Activated naive CD8-positive, alpha-beta T cell treated with anti-CD3 and anti-CD28 coated beads, Interleukin-2, amount 10 ng/mL, durations not matched to agents 7 days and 5 days (primary cell): ENCODE measurements around the gene C5orf52. TPM values are rescaled to one million over a fixed set of nuclear protein-coding genes. Genes with fewer than 3 reads are reported as not detected.

ENCODE experiments used
- ATAC-seq: fragments of 150-1000 bp; cut with Tn5 transposase; one replicate; pipeline ENCODE4 v1.10.0; 2021; ENCODE audit warnings: low read depth, moderate library complexity
- POLR2A ChIA-PET: fragments of 350-600 bp; sonication (Branson Sonifier 250); formaldehyde crosslinking; loops from one replicate; lab custom pipeline; 2021; ENCODE audit warnings: antibody characterized with exemption; lab: Charles Lee
- DNase-seq: peaks from one replicate; pipeline ENCODE4 v3.0.0; 2021
- H3K27ac Mint-ChIP-seq: one replicate; pipeline ENCODE4 v1.8.0; 2022; ENCODE audit warnings: mild to moderate bottlenecking, mixed read lengths
- H3K27me3 Mint-ChIP-seq: one replicate; pipeline ENCODE4 v1.8.0; 2022; ENCODE audit warnings: mild to moderate bottlenecking, moderate library complexity, mixed read lengths
- H3K36me3 Mint-ChIP-seq: one replicate; pipeline ENCODE4 v1.8.0; 2021; ENCODE audit warnings: mild to moderate bottlenecking, mixed read lengths
- H3K4me1 Mint-ChIP-seq: one replicate; pipeline ENCODE4 v1.8.0; 2021; ENCODE audit warnings: mixed read lengths
- H3K4me3 Mint-ChIP-seq: one replicate; pipeline ENCODE4 v1.8.0; 2022; ENCODE audit warnings: mild to moderate bottlenecking, moderate library complexity, mixed read lengths
- H3K9me3 Mint-ChIP-seq: one replicate; pipeline ENCODE4 v1.8.0; 2021; ENCODE audit warnings: mixed read lengths
- total RNA-seq, 2 experiments: library from RNA; stranded (reverse); gene quantifications; one replicate each; pipeline ENCODE4 v1.2.3, GENCODE V29; 2021

The C5orf52 gene
- total RNA-seq = not detected

DNA sequence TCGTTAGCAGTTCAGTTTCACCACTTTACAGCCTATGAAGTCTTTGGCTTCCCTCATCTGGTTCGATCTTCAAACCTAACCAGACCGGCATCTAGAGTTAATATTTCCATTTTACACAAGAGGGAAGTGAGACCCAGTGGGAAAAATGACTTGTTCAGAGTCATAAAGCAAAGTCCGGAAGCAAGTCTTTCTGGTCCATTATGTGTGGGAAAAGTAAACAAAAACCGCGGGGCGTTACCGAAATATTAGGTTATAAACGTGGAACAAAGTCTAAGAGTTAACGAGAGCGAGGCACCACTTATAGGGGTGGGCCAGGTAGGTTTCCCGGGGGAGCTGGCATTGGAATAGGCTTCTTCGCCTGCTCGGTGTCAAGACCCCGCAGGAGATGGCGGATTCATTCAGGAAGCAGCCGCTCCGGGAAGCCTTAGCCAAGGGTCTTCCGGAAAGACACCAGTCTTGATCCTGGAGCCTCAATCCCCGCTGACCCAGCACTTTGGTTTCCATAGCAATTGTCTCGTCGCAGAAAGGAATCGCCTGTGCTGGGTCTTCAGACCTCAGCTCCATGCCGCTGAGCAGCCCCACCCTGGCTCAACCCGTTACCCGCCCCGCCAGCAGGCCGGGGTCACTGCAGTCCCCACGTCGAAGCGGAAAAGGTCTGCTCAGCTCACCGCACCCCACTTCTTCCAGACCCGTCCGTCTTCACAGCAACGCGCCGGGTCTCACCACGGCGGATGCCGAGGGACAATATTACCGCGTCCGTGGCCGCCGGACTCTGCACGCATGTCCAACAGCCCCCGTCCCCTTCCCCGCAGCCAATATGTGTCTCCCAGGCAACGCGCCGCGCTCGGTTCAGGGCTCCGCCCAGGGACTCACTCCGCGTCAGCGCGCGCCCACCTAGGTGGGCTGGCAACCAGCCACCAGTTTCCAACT lies at the start of gene C5orf52:
C5orf52 (plus strand) TSS at position 872 of the 930 bp plus-strand sequence. CDS start 82 bp downstream, outside the sequence.
- Mint-ChIP-seq H3K27ac (no peak within 1 kb of the TSS), H3K4me1 (peaks cover 21% of the 10 kb centered on the region), H3K9me3 (no peaks in the 10 kb centered on the region), H3K27me3 (peaks cover 61% of the 10 kb centered on the region), H3K36me3 (peaks cover 4% of the 10 kb centered on the region), H3K4me3 (peak within 1 kb of the TSS; percentile 87)
- DNase-seq (peak; percentile 52), ATAC-seq (peak; percentile 25)
- POLR2A ChIA-PET = interaction anchor here (0.6 kb wide), 1 partner anchor 129 kb away, joined by 3 read pairs; no protein-coding TSS in a partner anchor

DNA sequence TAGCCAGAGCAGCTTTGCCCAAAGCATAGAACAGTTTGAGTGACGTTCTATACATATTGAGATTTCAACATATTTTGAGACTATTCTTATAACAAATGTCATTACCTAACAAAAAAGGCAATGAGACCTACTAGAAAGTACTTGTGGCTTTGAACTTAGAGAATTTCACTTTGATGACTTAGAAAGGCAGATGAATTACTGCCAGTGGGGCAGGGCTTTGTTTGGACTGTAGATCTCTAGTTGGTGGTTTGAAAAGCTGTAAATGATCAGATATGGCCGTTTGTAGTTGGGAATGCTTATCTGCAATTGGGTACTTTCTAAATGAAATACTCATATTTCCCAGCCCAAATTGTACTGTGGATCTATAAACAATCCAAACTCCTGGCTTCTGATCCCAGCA lies 47.2 kb upstream of the C5orf52 start:
- ATAC-seq (no peak), DNase-seq (no peak)
- Mint-ChIP-seq H3K4me3 (no peak overlapping the region), H3K27me3 (peaks cover 26% of the 10 kb centered on the region), H3K4me1 (peaks cover 7% of the 10 kb centered on the region), H3K36me3 (peaks cover 16% of the 10 kb centered on the region), H3K27ac (no peak overlapping the region), H3K9me3 (peaks cover 14% of the 10 kb centered on the region)
- POLR2A ChIA-PET = no interaction called here

DNA sequence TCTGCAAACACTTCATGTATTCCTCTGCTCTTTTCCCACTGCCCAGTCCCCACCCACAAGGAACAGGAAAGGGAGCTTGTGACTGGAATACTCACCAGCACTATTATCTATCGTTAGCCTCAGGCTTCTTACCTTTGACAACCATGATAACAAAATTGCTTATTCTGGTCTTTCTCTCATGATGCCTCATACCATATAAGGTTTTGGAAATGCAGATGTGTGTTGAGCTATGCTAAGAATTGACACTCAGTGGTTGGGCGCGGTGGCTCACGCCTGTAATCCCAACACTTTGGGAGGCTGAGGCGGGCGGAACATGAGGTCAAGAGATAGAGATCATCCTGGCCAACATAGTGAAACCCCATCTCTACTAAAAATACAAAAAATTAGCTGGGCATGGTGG lies 44.5 kb upstream of the C5orf52 start:
- H3K27me3 Mint-ChIP-seq = peaks cover 18% of the 10 kb centered on the region
- POLR2A ChIA-PET = no interaction called here
- H3K36me3 Mint-ChIP-seq = peaks cover 10% of the 10 kb centered on the region
- peaks cover 6% of the 10 kb centered on the region for H3K4me1 Mint-ChIP-seq
- ATAC-seq = no peak
- H3K27ac Mint-ChIP-seq = no peak overlapping the region
- no peak overlapping the region for H3K4me3 Mint-ChIP-seq
- no peak for DNase-seq
- peaks cover 10% of the 10 kb centered on the region for H3K9me3 Mint-ChIP-seq

DNA sequence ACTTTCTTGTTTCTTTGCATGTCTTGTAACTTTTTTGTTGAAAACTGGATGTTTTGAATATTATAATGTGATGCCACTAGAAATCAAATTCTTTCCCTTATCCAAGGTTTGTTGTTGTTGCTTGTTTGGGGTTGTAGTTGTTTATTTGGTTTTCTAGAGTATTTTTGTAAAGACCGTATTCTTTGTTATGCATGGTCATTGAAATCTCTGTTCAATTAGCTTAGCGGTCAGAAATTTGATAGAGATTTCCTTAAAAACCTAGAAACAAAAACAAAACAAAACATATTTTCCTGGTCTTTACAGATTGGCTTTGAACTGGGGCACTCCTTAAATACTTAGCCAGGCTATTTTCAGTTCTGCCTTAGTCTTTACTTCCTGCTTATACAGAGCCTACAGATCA lies 41.0 kb upstream of the C5orf52 start:
- H3K4me3 Mint-ChIP-seq = no peak overlapping the region
- POLR2A ChIA-PET = no interaction called here
- peaks cover 2% of the 10 kb centered on the region for H3K36me3 Mint-ChIP-seq
- DNase-seq (no peak), ATAC-seq (no peak)
- peaks cover 4% of the 10 kb centered on the region for H3K9me3 Mint-ChIP-seq
- H3K27me3 Mint-ChIP-seq = peaks cover 7% of the 10 kb centered on the region
- H3K27ac Mint-ChIP-seq = no peak overlapping the region
- peaks cover 2% of the 10 kb centered on the region for H3K4me1 Mint-ChIP-seq

DNA sequence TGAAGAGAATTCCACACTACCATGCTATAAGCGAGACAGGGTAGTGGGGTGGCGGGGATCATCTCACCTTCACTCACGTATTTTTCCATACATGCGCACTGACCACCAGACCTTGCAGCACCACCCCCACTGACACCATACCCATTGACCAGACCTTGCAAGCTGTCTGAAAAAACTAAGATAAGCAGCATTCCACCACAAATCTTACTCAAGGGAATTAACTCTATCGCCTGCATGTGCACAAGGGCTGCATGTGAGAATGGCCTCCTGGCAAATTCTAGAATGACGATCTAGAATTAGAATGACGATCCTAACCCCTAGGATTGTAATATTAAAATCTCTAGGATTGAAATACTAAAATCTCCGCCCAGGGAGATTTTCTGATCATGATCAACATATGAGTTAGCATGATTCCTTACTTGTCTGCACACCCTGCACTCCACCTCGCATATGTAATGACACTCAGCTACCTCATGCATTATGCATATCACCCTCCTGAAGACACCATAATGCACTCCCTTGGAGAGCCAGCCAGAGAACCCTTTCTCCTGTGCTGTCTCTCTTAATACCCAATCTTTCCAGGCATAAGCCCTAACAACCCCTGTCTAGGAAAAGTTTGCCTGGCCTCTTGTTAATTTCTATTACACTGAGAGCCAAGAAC lies 30.8 kb upstream of the C5orf52 start:
- Mint-ChIP-seq H3K36me3 (peaks cover 3% of the 10 kb centered on the region), H3K4me1 (no peaks in the 10 kb centered on the region), H3K4me3 (no peak overlapping the region), H3K9me3 (no peaks in the 10 kb centered on the region), H3K27ac (no peak overlapping the region), H3K27me3 (peaks cover 13% of the 10 kb centered on the region)
- POLR2A ChIA-PET = no interaction called here
- DNase-seq = no peak
- no peak for ATAC-seq

DNA sequence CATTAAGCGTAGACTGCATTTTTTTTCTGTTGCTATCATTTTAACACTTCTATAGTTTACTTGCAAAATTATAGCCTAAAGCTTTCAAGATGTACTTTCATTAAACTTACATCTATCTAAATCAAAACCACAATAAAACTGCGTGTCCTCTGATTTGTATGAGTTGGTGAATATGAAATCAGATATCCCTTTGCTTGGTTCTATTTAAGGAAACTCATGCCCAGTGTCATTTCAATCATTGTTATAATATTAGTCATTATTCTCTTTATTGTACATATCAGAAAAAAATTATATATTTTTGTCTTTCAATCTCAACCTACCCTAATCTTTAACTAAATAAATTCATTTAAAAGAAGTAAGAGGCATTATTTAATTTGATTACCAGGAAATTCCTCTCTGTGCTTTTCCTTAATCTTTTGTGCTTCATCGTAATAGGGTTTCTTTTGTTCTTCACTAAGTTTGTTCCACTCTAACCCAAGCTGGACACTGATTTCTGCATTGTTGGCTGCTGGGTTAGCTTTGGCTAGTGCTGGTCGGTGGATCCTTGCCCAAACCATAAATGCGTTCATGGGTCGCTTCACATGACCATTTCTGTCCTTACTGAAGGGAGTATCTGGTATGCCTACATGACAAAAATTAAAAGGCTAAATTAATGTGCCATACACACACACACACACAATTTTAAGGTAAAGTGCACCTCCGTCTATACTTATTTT lies 22.9 kb upstream of the C5orf52 start:
- Mint-ChIP-seq H3K36me3 (peaks cover 13% of the 10 kb centered on the region), H3K27me3 (peaks cover 22% of the 10 kb centered on the region), H3K4me1 (peaks cover 5% of the 10 kb centered on the region), H3K27ac (no peak overlapping the region), H3K9me3 (peaks cover 8% of the 10 kb centered on the region), H3K4me3 (no peak overlapping the region)
- ATAC-seq (no peak), DNase-seq (no peak)
- POLR2A ChIA-PET = no interaction called here

DNA sequence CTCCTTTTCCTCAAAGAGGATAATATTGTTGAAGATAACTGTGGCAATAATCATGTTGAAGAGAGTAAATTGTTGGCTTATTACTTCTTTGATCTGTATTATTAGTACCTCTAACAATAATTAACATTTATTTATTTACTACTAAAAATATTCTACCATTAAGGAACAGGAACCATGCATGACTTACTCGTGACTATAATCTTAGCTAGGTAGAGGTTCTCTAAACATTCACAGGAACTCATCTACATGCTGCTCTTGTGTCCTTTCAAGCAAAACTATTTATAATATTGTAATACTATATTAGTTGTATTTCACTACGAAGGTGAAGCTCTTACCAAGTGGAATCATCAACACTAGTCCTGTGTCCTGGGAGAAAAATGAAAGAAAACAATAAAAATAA lies 22.2 kb upstream of the C5orf52 start:
- Mint-ChIP-seq H3K36me3 (peaks cover 16% of the 10 kb centered on the region), H3K4me3 (no peak overlapping the region)

DNA sequence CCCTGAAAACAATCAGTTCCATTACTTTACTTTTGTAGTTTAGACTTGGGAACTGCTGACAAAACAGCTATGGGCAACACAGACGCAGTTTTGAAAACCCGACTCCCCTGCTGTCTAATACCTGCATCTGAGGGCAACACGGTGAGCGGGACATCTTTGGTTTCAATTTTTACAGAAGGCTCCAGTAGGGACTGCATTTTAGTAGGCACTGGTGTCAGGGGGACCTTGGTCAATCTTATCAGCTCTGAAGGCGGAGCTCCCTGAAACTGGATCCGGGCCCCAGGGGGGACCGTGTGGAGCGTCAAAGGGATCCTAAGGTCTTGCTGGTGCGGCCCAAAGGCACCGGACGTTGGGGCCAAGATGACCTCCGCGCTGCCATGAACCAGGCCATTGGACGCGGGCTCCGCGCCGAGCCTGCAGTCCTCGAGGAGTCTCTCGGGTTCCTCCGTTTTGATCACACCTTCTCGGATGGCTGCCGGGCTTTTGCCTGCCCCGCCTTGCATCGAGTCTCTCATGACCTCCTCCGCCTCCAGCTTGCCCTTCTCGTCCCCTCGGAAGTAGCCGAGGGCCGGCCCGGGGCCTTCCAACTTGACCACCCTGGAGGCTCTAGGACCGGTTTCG lies 20.2 kb upstream of the C5orf52 start:
- Mint-ChIP-seq H3K4me1 (peaks cover 5% of the 10 kb centered on the region), H3K27ac (no peak overlapping the region), H3K4me3 (peak overlapping the region; percentile 68), H3K27me3 (peaks cover 12% of the 10 kb centered on the region), H3K36me3 (peaks cover 16% of the 10 kb centered on the region), H3K9me3 (peaks cover 17% of the 10 kb centered on the region)
- POLR2A ChIA-PET = interaction anchor here (0.5 kb wide), 1 partner anchor 19 kb away, joined by 4 read pairs; no protein-coding TSS in a partner anchor
- DNase-seq = no peak
- no peak for ATAC-seq

More for the DNA sequence above, 22.2 kb upstream of the C5orf52 start:
- POLR2A ChIA-PET = no interaction called here
- ATAC-seq = no peak
- H3K9me3 Mint-ChIP-seq = peaks cover 11% of the 10 kb centered on the region
- DNase-seq = no peak
- peaks cover 20% of the 10 kb centered on the region for H3K27me3 Mint-ChIP-seq
- no peak overlapping the region for H3K27ac Mint-ChIP-seq
- peaks cover 5% of the 10 kb centered on the region for H3K4me1 Mint-ChIP-seq

DNA sequence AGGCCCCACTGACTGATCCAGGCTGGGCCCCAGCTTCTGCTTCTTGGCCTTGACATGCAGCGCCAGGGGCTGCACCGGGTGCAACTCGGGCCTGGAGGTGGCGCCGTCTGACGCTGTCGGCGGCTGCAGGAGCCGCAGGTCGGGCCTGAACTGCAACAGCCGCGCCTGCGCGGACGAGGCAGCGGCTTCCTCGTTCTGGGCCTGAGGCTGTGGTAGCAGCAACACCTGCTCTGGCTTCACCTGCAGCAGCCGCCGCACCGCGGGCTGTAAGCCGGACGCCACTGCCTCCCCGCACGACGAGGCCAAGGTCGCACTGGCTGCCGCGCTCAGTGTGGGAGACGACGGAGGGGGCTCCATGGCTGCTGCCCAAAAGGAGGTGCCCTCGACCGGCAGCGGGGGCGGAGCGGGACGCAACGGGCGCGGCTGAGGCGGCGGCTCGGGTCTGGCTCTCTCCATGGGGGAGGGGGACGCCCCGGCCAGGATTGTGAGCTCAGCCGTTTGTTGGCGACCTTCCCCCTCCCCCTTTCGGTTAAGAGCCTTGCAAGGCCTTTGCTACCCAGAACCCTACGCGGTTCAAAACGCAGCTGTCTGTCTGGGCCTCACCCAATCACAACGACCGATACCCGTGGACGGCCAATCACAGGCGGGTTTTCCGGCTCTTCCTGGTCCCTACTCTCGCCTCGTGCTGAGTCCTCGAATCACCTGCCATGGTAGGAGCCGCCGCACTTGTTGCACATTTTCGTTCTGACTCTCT lies 19.5 kb upstream of the C5orf52 start:
- ATAC-seq (peak; percentile 99), DNase-seq (peak; percentile 82)
- POLR2A ChIA-PET = interaction anchor here (0.5 kb wide), 1 partner anchor 20 kb away, joined by 4 read pairs; no protein-coding TSS in a partner anchor
- H3K36me3 Mint-ChIP-seq = peaks cover 20% of the 10 kb centered on the region
- H3K4me1 Mint-ChIP-seq = peaks cover 5% of the 10 kb centered on the region
- H3K27ac Mint-ChIP-seq = peak overlapping the region; percentile 77
- H3K9me3 Mint-ChIP-seq = peaks cover 21% of the 10 kb centered on the region
- peak overlapping the region; percentile 68 for H3K4me3 Mint-ChIP-seq
- peaks cover 12% of the 10 kb centered on the region for H3K27me3 Mint-ChIP-seq

DNA sequence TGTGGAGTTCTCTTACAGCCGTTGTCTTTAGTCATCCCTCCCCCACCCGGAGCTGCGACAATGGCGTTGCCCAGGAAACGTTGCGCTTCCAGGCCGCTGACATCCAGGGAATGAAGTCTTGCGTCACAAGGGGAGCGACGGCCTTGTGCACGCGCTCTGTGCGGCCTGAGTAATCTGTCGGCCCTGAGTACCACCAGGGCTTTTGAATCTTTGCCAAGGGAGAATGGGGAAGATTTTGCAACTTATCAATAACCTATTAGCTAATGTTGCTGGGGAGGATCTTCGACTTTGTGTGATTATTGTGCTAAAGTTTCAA lies 19.0 kb upstream of the C5orf52 start, which contains the start of gene SOX30:
SOX30 (minus strand) TSS at position 62 of the 316 bp plus-strand sequence. CDS start 360 bp downstream, outside the sequence.
- ATAC-seq = no peak
- H3K9me3 Mint-ChIP-seq = peaks cover 21% of the 10 kb centered on the region
- DNase-seq = no peak
- H3K4me1 Mint-ChIP-seq = peaks cover 5% of the 10 kb centered on the region
- H3K27ac Mint-ChIP-seq = peak within 1 kb of the TSS; percentile 77
- peaks cover 20% of the 10 kb centered on the region for H3K36me3 Mint-ChIP-seq
- POLR2A ChIA-PET = no interaction called here
- peaks cover 11% of the 10 kb centered on the region for H3K27me3 Mint-ChIP-seq
- peak within 1 kb of the TSS; percentile 68 for H3K4me3 Mint-ChIP-seq

DNA sequence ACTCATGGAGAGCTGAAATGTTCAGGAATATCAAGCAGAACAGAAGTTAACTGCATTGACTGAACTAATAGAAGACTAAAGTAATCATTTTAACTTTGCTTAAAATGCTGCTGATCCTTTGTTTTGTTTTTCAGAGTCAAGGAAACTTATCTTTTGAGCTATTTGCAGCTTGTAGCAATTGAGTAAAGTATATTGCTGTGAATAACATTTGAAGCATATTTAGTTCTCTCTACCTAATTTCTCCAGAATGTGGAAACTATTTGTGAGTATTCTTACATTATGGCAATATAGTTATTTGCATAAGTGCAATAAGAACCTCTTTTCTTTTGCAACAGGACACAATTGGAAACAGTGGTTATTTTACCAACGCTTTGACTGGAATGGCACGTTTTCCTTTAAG lies 13.8 kb upstream of the C5orf52 start:
- Mint-ChIP-seq H3K4me1 (peaks cover 2% of the 10 kb centered on the region), H3K27me3 (peaks cover 2% of the 10 kb centered on the region), H3K4me3 (no peak overlapping the region), H3K27ac (no peak overlapping the region), H3K9me3 (peaks cover 33% of the 10 kb centered on the region), H3K36me3 (peaks cover 21% of the 10 kb centered on the region)
- POLR2A ChIA-PET = no interaction called here
- ATAC-seq (no peak), DNase-seq (no peak)

DNA sequence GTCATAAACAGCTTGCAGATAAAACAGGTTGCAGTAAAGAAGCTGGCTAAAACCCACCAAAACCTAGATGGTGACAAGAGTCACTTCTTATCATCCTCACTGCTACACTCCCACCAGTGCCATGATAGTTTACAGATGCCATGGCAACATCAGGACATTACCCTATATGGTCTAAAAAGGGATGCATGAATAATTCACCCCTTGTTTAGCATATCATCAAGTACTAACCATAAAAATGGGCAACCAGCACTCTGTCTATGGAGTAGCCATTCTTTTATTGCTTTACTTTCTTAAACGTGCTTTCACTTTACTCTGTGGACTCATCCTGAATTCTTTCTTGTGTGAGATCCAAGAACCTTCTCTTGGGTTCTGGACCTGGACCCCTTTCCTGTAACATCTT lies 12.4 kb upstream of the C5orf52 start:
- POLR2A ChIA-PET = no interaction called here
- Mint-ChIP-seq H3K27ac (no peak overlapping the region), H3K36me3 (peaks cover 9% of the 10 kb centered on the region), H3K4me1 (no peaks in the 10 kb centered on the region), H3K27me3 (peaks cover 2% of the 10 kb centered on the region), H3K4me3 (no peak overlapping the region), H3K9me3 (peaks cover 25% of the 10 kb centered on the region)
- DNase-seq = no peak
- ATAC-seq = no peak
